Ecto neural progenitor cell (in vitro differentiated cells): Measurements from ENCODE around the gene GLE1.
"Not testable (repeated sequence)": the region's sequence is repeated elsewhere in the genome, so short reads cannot be mapped to it uniquely, and the experiment has no call there.

Experiments used
- DNase-seq: peaks from one replicate; pipeline ENCODE4 v3.0.0-alpha.2; 2018; ENCODE audit warnings: low spot score

GLE1 gene

DNA sequence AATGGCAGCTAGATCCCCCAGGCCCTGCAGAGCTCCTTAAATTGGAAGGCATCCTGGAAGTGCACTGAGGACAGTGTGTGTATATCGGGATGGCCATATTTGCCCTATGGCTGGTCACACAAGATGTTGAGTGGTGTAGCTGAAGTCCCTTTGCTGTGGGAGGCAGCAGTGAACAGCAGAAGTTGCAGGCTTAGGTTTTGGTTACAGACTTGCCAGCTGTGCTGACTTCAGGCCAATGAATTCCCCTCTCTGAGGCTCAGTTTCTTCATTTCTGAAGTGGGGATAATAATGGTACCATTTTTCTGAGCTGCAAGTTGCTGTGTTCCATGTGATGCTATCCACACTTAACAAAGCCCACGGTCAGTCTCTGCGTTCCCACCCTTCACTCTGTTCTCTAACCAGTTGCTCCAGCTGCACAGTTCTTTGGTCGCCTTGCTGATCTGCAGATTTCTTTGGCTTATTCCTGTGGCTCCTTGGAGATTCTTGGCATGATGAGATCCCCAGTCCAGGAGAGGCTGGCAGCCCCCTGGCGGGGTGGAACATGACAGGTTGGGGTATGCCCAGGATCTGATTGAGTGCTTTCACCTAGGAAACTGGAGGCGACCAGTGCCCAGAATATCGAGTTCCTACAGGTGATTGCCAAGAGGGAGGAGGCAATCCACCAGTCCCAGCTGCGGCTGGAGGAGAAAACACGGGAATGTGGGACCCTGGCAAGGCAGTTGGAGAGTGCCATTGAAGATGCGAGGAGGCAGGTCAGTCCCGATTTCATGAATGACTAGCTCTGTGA lies 6.5 kb upstream of the GLE1 start:
- no peak for DNase-seq

DNA sequence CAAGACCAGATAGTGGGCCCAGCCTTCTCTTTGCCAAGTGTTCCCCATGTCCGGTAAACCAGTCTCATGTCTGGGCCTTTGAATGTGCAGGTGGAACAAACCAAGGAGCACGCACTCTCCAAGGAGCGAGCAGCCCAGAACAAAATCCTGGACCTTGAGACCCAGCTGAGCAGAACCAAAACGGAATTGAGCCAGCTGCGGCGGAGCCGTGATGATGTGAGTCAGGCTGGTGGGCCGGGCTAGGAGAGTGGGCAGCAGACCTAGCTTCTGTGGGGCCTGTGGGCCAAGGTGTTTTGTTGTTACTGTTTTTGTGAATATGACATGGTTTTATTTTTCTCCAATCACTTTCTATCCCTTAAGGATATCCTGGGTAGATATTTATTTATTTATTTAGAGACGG lies 5.6 kb upstream of the GLE1 start:
- DNase-seq = no peak

GRCh38 chr9:128499920-128500319 lies 4.6 kb upstream of the GLE1 start:
- no peak for DNase-seq

DNA sequence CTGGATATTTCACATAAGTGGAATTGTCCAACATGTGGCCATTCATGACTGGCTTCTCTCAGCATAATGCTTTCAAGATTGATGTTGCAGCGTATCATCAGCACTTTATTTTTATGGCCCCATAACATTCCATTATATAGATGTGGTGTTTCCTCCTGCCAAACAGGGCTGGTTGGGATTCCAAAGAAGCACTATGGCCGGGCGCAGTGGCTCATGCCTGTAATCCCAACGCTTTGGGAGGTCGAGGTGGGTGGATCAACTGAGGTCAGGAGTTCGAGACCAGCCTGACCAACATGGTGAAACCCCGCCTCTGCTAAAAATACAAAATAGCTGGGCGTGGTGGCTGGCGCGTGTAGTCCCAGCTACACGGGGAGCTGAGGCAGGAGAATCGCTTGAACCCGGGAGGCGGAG lies 1.1 kb upstream of the GLE1 start:
- not testable (repeated sequence) for DNase-seq

DNA sequence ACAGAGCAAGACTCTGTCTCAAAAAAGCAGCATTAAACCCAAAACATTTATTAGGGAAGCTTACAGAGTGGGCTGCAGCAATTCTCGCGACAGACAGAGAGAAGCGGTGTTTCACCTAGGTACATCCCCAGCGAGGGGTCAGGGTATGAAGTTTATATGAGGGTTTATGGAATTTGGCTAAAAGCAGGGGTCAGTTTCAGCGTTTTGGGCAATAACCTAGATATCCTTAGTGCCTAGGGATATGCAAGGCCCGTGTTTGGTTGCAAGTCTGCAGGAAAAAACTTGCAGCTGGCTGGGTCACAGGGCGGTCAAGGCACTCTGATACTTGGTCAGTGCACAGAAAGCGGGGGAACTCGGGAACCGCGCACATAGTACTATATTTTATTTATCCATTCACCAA lies 649 bp upstream of the GLE1 start:
- DNase-seq = no peak

- no peak for DNase-seq
Observed at GRCh38 chr9:128505414-128505765, 871 bp downstream of the GLE1 start.

- not testable (repeated sequence) for DNase-seq
Observed at GRCh38 chr9:128505906-128506305, 1.4 kb downstream of the GLE1 start.

DNA sequence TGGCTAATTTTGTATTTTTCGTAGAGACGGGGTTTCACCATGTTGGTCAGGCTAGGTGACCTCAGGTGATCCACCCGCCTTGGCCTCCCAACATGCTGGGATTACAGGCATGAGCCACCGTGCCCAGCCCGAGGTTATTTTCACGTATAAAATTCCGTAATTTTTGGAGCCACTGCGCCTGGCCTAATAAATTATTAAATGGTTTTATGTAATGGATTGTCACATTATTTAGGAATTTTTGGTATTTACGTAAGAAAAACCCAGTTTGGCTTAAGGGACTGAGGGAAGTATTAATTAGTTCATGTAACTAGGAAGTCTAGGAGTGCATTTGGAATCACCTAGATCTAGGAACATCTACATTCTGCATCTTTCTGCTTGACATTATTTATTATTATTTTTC lies 8.3 kb downstream of the GLE1 start:
- no peak for DNase-seq

DNA sequence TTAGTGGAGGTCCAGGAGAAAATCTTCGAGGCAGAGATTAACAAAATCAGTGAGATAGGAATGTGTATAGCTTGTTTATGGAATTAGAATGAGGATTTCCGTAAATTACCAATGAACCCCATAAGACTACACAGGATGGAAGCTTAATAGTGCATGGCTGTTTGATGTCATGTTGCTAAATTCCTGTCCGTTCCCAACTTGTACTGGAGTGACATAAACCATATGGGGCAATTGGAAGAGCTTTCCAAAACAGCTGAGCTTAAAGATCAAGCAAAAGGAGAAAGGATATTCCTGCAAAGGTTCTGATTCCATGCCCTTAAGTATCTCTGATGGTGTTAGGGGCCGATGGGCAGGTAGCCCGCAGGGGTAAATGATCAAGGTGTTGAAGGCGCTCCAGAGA lies 17.4 kb downstream of the GLE1 start:
- DNase-seq = no peak

GRCh38 chr9:128523199-128523925 lies 18.8 kb downstream of the GLE1 start:
- peak; percentile 73 for DNase-seq

DNA sequence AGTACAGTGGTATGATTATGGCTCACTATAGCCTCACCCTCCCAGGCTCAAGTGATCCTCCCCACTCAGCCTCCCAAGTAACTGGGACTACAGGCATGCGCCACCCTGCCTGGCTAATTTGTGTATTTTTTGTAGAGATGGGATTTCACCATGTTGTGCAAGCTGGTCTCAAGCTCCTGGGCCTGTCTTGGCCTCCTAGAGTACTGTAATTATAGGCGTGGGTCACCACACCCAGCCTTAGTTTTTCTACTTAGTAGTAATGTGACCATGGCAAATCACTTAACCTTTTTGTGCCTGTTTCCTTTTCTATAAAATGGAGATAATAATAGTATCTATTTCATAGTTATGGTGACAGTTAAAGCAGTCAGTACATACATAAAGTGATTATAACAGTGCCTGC lies 22.2 kb downstream of the GLE1 start:
- no peak for DNase-seq

DNA sequence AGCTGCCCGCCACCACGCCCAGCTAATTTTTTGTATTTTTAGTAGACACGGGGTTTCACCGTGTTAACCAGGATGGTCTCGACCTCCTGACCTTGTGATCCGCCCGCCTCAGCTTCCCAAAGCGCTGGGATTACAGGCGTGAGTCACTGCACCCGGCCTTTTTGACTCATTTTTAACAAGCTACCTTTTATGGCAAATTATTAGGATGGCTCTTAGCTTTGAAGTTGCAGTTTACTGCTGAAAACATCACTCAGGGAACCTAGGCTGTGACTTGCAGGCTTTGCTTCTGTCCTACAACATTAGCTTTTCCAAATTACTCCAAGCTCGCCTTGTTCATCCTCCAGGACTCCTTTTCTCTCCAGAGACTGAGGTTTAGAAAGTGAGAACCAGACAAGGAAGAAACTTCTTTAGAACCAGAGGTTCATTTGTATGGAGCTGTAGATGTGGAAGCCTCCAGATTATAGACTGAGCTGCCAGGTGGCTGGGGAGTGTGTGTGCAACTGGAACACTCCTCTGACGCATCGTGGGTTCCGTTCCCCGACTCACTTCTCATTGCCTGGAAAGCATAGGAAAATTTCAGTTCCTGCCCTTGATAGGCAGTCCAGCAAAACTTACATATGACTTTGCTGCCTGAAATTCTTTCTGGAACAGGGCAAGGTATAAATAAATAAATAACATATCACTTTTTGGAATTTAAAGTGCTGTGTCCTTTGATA lies 24.1 kb downstream of the GLE1 start:
- no peak for DNase-seq

GRCh38 chr9:128529191-128529590 lies 24.7 kb downstream of the GLE1 start:
- DNase-seq = no peak

- no peak for DNase-seq
Observed at GRCh38 chr9:128532581-128532980, 28.1 kb downstream of the GLE1 start.

- no peak for DNase-seq
Observed at GRCh38 chr9:128540634-128541360, 36.3 kb downstream of the GLE1 start.

DNA sequence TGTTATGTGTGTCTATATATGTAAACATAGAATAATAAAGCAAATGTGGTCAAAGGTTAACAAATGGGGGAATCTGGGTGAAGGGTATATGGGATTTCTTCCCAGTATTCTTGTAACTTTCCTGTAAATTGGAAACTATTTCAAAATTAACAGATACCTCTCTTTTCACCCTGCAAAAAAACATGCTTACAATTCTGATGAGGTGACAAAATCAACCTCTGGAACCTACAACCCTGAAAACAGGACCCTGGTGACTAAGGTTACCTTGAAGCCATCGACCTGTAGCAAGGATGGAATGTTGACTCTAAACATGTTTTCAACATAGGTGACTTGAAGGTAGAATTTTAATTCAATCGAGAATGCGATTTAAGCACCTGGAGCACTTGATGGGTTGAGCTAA lies 42.0 kb downstream of the GLE1 start:
- DNase-seq = no peak

- DNase-seq = no peak
Observed at GRCh38 chr9:128548876-128549275, 44.4 kb downstream of the GLE1 start.

DNA sequence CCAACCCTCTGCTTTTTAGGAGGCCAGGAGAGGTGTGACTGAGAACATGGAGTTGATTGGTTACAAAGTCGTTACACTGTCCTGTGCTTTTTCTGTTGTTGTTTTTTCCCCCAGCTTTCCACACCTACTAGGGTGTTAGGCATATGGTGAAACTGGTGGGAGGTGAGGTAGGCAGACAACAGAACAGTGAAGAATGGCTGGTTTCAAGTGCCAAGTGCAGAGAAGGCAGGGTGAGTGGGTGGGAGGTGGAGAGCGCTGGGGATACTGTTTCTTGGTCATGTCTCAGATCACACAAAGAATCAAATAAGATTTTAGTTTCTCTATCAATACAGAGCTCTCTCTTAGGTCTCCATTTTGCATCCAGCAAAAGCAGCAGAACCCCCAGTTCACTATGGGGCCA lies 45.7 kb downstream of the GLE1 start:
- no peak for DNase-seq

DNA sequence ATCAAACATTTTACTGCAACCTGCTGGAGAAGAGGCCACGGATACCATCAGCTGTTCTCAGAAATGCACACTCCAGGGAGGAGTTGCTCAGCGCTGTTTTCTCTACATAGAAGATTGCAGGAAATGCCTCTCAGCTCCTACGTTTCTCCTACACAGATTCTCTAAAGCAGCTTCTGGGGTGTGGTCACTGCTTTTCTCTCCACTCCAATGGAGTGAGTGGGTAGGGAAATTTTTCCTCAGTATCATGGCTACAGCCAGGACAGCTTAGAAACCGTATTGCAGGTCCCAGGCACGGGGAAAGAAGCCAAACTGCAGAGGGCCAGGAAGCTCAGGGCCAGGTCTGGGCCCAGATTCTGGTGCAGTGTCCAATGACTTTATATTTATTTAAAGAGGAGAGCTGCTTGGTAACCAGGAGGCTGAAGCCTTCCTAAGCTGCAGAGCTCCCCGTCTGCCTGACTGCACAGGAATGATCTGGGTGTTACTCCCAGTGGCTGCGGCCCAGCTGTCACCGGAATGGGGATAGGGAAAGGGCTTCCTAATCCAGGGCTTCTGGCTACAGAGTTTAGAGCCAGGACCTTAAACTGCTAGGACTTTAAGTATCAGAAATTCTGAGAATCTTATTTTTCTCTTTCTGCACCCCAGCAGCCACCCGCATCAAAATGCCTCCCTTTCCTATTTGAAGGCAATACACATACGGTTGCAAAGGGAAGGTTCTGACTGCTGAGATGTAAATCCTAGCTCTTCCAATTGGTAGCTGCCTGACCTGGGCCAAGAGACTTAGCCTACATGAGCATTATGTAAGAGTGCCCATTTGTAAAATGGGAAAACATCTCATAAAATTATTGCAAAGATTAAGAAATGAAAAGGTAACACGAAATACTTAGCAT lies 46.5 kb downstream of the GLE1 start:
- peak; percentile 74 for DNase-seq

- DNase-seq = no peak
Observed at GRCh38 chr9:128551657-128552152, 47.2 kb downstream of the GLE1 start.

DNA sequence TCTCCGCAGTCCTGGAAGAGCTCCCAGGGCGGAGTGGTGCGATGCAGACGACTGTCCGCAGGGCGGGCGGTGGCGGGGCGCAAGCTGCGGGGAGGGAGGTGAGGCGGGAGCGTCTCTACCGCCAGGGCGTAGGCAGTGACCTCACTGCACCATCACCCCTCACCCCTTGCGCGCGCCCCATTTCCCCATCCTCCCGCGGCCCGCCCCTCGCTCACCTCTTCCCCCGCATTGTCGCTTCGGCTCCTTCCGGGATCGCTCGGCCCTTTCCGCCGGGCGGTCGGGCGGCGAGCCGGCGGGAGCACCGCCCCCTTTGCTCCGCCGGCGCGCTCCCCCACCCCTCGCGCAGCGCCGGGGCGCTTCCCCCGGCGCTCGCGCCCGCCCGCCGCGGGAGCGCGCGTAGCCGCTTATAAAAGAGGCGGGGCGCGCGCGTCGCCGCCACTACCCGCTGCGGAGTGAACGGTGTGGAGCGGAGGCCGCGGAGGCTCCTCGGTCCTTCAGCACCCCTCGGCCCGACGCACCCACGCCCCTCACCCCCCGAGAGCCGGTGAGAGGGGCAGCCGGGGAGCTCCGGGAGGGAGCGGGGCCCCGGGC lies 47.7 kb downstream of the GLE1 start, which contains the start of gene SPTAN1:
Gene SPTAN1 (plus strand): TSS at position 435 of the 591 bp plus-strand sequence. CDS start 14,154 bp downstream, outside the sequence.
- peak; percentile 92 for DNase-seq
